ENCODE results near the gene RBBP8. TPM values are rescaled to one million over a fixed set of nuclear protein-coding genes. Genes with fewer than 3 reads are reported as not detected.

Gene RBBP8
- total RNA-seq, 1 experiment from 2014 or later = 33.3 TPM

DNA sequence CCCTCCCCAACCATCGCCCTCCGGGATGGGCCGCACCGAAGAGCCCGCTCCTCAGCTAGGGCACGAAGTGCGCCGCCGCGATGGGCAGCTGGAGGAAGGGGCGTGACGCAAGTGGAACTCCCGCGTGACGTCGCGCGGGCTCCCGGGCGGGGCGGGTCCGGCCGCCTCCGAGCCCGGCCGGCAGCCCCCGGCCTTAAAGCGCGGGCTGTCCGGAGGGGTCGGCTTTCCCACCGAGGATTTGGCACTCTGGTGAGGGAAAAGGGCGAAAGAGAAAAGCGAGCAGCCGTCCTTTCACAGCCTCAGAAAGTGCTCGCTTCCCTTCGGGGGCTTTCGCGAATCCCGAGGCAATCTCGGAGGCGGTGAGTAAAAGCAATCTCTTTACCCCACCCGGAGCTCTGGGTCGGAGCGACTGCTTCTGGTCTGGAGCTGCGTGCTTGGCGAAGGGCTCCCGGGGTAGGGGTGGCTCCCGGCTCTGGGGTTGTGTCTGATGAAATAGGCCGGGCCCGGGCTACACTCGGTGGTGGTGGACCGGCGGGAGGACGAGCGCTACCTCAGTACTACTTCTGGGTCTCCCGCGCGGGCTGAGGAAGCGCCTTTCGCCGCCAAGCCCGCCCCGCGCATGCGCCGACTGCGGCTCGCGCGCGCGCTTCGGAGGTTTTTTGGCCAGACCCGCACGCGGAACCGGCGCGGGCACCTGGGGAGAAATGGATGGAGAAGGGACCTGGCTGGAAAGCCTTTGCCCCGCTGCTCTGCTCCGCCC, at the start of gene RBBP8 (continued):
- TF ChIP-seq USF2 (CRISPR knock-in tag; IDR thresholded peaks at IDR 0.05) (peak; percentile 43; the same call in 1 of the 2 replicates), KAT7 (CRISPR knock-in tag; IDR thresholded peaks at IDR 0.05; ENCODE audit: borderline replicate concordance) (no peak; the same call in 1 of the 2 replicates), SP1 (CRISPR knock-in tag; conservative IDR thresholded peaks at IDR 0.05) (peak; percentile 91), ZNF219 (CRISPR knock-in tag; IDR thresholded peaks at IDR 0.05; ENCODE audit: borderline replicate concordance) (peak; percentile 20; the same call in 1 of the 2 replicates), NR3C1 (CRISPR knock-in tag; conservative IDR thresholded peaks at IDR 0.05; ENCODE audit: low read depth) (no peak), JAZF1 (CRISPR knock-in tag; IDR thresholded peaks at IDR 0.05) (no peak), JUN (CRISPR knock-in tag; IDR thresholded peaks at IDR 0.05) (no peak), NFE2L1 (CRISPR knock-in tag; IDR thresholded peaks at IDR 0.05) (peak; percentile 52; the same call in 1 of the 2 replicates), FOXK1 (CRISPR knock-in tag; IDR thresholded peaks at IDR 0.05) (peak; percentile 63; the same call in 1 of the 2 replicates), ZNF138 (CRISPR knock-in tag; conservative IDR thresholded peaks at IDR 0.05) (no peak), PRRX2 (CRISPR knock-in tag; IDR thresholded peaks at IDR 0.05) (no peak), ERG (CRISPR knock-in tag; IDR thresholded peaks at IDR 0.05) (no peak), ZSCAN18 (CRISPR knock-in tag; IDR thresholded peaks at IDR 0.05) (no peak)
- TF ChIP-seq, protein P1, sequence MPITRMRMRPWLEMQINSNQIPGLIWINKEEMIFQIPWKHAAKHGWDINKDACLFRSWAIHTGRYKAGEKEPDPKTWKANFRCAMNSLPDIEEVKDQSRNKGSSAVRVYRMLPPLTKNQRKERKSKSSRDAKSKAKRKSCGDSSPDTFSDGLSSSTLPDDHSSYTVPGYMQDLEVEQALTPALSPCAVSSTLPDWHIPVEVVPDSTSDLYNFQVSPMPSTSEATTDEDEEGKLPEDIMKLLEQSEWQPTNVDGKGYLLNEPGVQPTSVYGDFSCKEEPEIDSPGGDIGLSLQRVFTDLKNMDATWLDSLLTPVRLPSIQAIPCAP (CRISPR knock-in tag; IDR thresholded peaks at IDR 0.05) = no peak
- TF ChIP-seq, protein P2, sequence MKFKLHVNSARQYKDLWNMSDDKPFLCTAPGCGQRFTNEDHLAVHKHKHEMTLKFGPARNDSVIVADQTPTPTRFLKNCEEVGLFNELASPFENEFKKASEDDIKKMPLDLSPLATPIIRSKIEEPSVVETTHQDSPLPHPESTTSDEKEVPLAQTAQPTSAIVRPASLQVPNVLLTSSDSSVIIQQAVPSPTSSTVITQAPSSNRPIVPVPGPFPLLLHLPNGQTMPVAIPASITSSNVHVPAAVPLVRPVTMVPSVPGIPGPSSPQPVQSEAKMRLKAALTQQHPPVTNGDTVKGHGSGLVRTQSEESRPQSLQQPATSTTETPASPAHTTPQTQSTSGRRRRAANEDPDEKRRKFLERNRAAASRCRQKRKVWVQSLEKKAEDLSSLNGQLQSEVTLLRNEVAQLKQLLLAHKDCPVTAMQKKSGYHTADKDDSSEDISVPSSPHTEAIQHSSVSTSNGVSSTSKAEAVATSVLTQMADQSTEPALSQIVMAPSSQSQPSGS (CRISPR knock-in tag; IDR thresholded peaks at IDR 0.05; ENCODE audit: borderline replicate concordance, low read depth) = no peak
- TF ChIP-seq, protein P3, sequence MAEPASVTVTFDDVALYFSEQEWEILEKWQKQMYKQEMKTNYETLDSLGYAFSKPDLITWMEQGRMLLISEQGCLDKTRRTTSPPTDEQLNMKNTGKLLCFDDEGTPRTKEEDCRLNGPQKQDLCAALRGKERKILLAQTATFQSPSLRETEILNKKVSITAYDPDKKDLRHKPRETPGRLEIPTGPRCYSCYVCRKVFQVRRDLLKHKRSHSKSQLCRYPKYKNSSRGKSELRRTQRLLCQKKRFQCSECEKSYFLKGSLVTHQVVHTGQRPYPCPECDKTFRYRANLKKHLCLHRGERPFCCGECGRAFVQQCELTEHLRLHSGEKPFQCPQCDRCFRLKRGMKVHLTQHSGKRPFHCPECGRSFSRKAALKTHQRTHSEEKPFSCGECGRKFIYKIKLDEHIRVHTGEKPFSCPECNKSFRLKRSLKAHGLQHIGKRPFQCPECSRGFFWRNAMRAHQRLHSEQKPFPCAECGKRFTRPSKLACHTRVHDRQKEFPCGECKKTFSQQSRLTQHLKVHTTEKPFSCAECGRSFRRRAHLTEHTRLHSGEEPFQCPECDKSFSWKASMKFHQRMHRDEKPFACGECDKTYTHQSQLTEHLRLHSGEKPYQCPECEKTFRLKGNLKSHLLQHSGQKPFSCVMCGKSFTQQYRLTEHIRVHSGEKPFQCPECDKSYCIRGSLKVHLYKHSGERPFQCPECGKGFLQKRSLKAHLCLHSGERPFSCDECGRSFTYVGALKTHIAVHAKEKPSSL (CRISPR knock-in tag; conservative IDR thresholded peaks at IDR 0.05) = no peak

DNA sequence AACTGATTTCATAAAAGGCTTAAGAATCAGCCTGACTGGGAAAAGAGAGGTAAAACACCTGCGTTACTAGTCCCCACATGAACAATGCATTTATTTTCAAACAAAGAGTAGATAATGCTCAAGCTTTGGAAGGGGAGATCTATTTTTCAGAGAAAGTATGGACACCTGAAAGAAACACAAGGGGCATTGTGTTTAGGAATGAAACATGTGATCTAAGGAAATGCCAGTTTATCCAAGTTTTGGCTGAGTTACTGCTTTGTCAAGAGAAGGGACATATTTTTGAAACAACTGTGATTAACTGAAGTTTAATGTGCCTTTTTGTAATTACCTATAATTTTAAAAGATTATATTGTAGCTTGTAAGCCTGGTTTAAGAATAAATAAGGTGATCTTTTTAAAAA, 49.3 kb upstream of the RBBP8 start:
- Mint-ChIP-seq H3K4me3 (no peak overlapping the region), H3K9me3 (peaks cover 34% of the 10 kb centered on the region), H3K27ac (no peak overlapping the region), H3K27me3 (ENCODE audit: low read depth) (peaks cover 8% of the 10 kb centered on the region), H3K36me3 (peaks cover 26% of the 10 kb centered on the region), H3K4me1 (peaks cover 18% of the 10 kb centered on the region)
- ChIA-PET POLR2A (no interaction called here), CTCF (no interaction called here)
- DNase-seq (ENCODE audit: low spot score) (no peak), ATAC-seq (no peak)
- TF ChIP-seq CREB1 (CRISPR knock-in tag; IDR thresholded peaks at IDR 0.05) = no peak
- TF ChIP-seq RELA (CRISPR knock-in tag; IDR thresholded peaks at IDR 0.05; ENCODE audit: borderline replicate concordance) = no peak
- TF ChIP-seq, protein P4, sequence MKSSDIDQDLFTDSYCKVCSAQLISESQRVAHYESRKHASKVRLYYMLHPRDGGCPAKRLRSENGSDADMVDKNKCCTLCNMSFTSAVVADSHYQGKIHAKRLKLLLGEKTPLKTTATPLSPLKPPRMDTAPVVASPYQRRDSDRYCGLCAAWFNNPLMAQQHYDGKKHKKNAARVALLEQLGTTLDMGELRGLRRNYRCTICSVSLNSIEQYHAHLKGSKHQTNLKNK (CRISPR knock-in tag; IDR thresholded peaks at IDR 0.05) = no peak
- TF ChIP-seq, protein P5, sequence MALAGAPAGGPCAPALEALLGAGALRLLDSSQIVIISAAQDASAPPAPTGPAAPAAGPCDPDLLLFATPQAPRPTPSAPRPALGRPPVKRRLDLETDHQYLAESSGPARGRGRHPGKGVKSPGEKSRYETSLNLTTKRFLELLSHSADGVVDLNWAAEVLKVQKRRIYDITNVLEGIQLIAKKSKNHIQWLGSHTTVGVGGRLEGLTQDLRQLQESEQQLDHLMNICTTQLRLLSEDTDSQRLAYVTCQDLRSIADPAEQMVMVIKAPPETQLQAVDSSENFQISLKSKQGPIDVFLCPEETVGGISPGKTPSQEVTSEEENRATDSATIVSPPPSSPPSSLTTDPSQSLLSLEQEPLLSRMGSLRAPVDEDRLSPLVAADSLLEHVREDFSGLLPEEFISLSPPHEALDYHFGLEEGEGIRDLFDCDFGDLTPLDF (CRISPR knock-in tag; IDR thresholded peaks at IDR 0.05) = no peak
- no peak for TF ChIP-seq GABPB1 (CRISPR knock-in tag; IDR thresholded peaks at IDR 0.05)
- no peak for TF ChIP-seq ZNF423 (CRISPR knock-in tag; IDR thresholded peaks at IDR 0.05)
- TF ChIP-seq NR3C1 (CRISPR knock-in tag; conservative IDR thresholded peaks at IDR 0.05; ENCODE audit: low read depth) = no peak
- no peak for TF ChIP-seq HMGA2 (CRISPR knock-in tag; IDR thresholded peaks at IDR 0.05)
- TF ChIP-seq MXD4 (CRISPR knock-in tag; IDR thresholded peaks at IDR 0.05; ENCODE audit: borderline replicate concordance) = no peak
- no peak for TF ChIP-seq FOXP1 (CRISPR knock-in tag; IDR thresholded peaks at IDR 0.05; ENCODE audit: borderline replicate concordance)
- TF ChIP-seq ATF1 (CRISPR knock-in tag; IDR thresholded peaks at IDR 0.05) = no peak
- no peak for TF ChIP-seq NFYB (CRISPR knock-in tag; conservative IDR thresholded peaks at IDR 0.05; ENCODE audit: low read depth)
- TF ChIP-seq ZBTB21 (CRISPR knock-in tag; IDR thresholded peaks at IDR 0.05; ENCODE audit: borderline replicate concordance) = no peak
